Dedifferentiated amniotic fluid mesenchymal stem cell (primary cell): Measurements from ENCODE around the gene MAGEA8.
"Not testable (repeated sequence)": the region's sequence is repeated elsewhere in the genome, so short reads cannot be mapped to it uniquely, and the experiment has no call there.

ENCODE experiments used
- DNase-seq: peaks from one replicate; pipeline ENCODE4 v3.0.0-alpha.2; 2016; ENCODE audit errors: extremely low spot score

The MAGEA8 gene

DNA sequence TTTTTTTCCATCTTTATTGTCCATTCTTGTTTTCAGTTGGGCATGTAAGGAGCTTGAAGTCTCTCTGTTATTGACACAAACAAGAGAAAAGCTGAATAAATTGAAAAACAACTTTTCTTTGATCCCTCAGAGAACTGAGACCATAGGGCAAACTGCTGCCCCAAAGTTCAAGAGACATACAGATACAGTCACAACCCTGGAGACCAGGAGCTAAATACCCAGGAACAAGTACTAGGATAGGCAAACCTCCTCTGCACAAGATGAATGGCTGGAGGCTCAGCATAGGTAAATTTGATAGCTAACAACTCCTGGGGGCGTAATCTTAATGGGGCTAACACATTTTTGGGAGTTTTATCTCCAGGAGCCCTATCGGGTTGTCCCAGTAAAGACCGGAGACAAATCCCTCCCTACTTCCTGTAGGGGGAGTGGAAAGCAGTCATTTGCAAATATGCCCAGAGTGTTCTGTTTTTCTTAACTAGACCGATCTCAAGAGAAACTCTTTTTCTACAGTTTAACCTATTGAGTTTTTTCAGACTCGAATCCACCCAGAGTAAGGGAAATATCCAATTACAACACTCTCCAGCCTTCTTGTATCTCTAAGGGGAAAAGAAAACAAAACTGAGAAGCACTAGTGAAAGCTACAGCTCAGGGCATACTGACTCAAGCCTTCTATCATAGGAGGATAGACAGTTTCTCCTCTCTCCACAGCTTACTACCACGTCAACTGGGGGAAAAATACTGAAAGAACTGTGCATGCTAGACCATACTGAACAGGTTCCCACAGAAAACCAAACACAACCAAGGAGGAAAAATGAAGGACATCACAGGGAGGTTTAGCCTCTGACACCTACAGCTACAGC is 23.1 kb downstream of the MAGEA8 start:
- no peak for DNase-seq

DNA sequence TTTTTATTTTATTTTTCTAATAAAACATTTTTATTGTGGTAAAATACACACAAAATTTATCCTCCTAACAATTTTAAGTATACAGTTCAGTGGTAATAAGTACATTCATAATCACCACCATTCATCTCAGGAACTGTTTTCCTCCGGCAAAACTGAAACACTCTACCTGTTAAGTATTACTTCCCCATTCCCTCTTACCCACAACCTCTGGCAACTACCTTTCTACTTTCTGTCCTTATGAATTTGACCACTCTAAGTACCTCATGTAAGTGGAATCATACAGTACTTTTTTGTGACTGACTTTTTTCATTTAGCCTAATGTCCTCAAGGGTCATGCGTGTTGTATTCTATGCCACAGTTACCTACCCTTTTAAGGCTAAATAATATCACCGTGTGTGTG is 27.3 kb downstream of the MAGEA8 start:
- DNase-seq, result no peak

DNA sequence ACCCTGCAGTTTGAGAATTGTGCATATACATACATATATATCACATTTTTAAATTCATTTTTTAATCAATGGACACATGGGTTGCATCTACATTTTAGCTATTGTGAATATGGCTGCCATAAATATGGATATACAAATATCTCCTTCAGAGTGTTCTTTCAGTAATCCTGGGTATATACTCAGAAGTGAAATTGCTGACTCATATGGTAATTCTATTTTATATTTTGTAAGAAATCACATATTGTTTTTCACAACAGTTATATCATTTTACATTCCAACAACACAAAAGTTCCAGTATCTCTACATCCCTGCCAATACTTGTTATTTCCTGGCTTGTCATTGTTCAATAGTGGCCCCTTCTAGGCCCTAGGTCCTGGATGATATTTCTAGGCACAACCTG is 27.7 kb downstream of the MAGEA8 start:
- DNase-seq, result no peak

DNA sequence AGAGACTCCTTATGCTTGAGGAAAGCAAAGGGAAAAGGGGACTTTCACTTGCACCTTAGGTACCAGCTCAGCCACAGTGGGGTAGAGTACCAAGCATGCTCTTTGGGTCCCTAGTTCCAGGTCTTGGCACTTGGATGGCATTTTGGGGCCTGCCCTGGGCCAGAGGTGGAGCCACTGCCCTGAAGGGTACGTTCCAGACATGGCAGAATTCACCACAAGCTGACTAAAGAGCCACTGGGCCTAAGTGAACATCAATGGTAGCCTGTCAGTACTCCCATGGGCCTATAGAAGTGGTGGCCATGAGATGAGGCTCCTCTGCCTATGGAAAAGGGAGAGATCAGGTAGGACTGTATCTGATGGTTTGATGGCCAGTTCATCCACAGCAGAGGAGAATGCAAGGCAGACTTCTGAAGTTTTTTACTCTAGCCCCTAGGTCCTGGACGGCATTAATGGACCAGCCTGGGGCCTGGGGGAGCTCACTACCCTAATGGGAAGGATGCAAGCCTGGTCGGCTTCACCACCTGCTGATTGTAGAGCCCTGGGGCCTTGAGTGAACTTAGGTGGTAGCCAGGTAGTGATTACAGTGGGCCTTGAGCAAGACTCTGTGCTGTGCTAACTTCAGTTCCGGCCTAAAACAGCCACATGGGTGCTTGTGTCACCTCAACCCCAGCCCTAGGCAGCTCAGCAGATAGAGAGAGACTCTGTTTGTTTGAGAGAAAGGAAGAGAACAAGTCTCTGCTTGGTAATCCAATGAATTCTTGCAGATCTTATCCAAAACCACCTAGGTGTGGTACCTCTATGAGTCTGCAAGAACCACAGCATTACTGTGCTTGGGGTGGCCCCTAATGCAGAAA is 28.6 kb downstream of the MAGEA8 start:
- DNase-seq, result no peak

DNA sequence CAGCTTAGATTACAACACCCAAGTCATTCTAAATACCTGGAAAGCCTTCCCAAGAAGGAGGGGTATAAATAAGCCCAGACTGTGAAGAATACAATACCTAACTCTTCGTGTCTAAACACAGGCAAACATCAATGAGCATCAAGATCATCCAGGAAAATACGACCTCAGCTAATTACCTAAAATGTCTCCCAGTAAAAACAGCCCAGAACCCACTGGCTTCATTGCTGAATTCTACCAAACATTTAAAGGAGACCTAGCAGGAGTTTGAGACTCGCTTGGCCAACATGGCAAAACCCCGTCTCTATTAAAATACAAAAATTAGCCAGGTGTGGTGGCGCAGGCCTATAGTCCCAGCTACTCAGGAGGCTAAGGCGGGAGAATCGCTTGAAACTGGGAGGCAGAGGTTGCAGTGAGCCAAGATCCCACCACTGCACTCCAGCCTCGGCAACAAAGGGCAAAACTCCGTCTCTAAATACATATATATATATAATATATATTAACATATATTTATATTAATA is 29.3 kb downstream of the MAGEA8 start:
- DNase-seq, result no peak

DNA sequence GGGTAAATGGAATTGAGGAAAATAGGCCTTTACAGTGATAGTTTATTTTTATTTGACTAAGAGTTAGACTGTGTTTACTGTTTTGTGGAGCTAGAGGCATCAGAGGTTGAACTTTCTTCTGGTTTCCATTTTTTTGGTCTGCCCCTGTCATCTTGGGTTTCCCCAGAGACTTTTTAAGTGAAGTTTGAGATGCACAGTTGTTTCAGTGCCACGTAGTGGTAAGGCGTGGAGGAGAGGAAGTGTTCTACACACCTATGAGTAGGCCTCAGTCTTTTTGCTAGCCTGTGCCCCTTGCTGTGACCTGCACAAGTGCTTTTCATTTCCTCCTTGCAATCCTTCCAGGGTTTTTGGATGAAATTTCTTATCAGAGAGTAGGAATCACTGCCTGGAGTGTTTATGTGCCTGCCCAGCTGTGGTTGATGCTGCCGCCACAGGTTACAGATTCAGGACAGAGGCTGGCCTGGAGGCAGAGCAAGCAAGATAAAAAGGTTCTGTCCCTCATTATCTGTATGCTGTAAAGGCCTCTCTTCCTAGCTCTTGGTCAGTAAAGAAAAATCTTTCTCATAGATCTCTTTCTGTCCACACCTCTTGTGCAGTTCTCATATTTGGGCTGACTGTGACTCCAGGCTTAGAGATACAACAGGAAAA is 35.9 kb downstream of the MAGEA8 start:
- no peak for DNase-seq

DNA sequence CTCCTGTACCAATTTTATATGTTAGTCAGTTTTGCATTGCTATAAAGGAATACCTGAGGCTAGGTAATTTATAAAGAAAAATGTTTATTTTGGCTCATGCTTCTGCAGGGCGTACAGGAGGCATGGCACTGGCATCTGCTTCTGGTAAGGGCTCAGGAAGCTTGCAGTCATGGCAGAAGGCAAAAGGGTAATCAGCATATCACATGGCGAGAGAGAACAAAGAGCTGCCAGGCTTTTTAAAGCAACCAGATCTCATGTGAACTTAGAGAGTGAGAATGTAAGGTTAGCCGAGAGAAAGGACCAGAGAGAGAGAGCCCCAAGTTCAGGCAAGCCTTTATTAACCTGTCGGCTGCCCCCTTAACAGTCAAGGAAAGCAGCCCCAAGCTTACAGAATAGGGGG is 42.9 kb downstream of the MAGEA8 start:
- DNase-seq, result not testable (repeated sequence)

DNA sequence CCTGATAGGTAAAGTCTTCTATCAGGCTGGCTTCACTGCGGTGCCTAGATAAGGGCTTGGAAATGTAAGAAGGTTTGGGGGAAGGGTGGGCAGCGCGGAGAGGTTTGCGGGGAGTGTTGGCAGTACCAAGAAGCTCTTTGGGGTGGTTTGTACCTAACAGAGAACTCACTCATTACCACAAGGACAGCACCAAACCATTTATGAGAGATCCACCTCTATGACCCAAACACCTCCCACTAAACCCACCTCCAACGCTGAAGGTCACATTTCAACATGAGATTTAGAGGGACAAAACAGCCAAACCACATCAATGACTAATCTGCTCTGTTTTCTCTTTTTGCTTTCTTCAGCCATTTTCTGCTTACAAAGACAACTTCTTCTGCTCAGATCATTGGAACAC is 43.5 kb downstream of the MAGEA8 start:
- not testable (repeated sequence) for DNase-seq

DNA sequence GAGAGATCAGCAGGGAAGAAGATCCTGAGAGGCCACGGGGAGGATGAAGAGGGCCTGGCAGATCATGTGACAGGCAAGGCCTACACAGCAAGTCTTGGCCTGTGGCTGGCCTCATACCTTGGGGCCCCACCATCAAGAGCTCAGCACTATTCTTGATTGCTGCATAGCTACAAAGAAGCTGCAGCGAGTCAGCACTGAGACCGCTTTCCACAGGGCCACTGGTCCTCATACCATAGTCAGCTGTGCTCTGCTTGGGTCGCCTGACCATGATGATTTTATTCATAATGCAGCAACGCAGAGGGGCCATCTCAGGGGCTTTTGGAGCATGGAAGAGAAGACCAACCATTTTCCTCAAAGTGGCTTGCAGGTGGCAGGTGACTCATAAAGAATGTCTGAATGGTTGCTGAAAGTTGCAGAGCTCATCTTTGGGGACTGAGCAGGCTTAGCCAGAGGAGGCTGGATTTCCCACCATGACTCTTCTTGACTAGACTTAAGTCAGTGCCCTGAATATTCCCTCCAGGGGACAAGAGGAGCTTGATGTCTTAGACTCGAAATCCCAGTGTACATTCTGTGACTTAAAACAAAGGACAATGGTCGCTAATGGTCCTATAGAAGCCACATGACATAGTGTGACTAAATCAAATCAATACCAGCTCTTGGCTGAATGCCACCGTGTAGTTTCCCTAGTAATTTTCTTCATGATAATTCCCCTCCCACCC is 46.4 kb downstream of the MAGEA8 start:
- not testable (repeated sequence) for DNase-seq

DNA sequence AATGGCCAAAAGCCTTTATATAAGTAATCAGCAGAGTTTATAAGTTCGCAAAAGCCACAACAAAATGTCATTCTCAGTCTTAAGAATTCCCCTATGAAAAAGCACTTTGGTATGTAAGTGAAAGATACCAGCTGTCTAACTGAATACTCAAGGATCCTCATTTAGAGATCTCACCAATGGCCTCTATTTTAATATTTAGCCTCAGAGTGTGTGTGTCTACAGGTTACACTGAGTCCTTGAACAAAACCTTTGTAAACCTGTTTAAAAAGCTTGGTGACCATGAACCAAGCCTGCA is 46.9 kb downstream of the MAGEA8 start:
- DNase-seq, result not testable (repeated sequence)

DNA sequence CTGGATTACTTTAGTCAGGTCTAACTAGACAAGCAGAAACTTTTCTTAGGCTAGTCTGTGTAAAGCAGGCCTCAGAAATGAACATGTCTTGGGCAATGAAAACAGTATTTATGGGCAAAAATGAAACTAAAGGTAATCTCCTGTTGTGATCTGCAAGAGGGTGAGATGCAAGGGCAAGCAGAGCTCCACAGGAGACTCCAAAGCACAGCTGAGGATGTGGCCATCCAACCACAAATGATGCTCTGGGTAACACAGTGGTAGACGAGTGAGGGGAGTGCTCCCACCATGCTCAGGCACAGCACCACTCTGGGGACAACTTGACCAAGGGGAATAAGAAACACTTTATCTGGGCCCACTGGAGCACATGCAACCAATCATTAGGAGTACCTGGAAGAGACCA is 47.7 kb downstream of the MAGEA8 start:
- not testable (repeated sequence) for DNase-seq

DNA sequence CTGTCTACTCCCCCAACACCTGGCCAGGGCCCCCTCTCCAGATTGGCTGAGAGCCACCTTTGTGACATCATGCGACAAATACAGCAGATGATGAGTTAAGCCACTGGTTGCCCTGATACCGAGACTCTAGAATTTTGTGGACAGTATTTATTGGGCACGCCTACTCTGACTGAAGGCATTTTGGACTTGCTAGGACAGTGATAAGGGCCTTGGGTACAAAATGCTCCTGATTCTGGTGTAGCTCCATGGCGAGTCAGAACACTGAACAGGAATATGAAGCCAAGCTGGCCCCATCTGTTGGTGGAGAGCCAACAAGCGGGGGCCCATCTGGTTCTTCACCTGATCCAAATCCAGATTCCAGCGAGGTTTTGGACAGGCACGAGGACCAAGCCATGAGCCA is 48.4 kb downstream of the MAGEA8 start, which contains the start of gene HSFX4:
TSS of gene HSFX4 (plus strand) at position 174 of the 400 bp plus-strand sequence. CDS start at position 246, 72 bp downstream.
- not testable (repeated sequence) for DNase-seq

DNA sequence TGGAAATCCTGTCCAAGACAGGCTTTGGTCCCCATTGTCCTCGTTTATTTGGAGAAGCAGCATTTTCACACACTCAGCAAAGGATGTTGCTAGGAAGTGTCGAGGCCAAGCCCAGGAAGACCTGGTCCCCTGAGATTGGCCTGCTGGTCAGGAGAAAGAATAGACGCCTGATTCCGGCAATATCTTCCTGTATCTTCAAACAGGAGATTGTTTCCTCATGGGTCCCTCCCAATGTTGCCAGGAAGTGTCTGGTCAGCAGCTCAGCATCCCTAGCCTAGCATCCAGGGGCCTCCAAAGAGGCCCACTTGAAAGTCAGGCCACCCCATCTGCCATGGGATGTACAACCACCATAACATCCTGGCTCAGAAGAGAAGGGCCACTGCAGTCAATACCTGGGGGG is 50.4 kb downstream of the MAGEA8 start:
- DNase-seq, result not testable (repeated sequence)

DNA sequence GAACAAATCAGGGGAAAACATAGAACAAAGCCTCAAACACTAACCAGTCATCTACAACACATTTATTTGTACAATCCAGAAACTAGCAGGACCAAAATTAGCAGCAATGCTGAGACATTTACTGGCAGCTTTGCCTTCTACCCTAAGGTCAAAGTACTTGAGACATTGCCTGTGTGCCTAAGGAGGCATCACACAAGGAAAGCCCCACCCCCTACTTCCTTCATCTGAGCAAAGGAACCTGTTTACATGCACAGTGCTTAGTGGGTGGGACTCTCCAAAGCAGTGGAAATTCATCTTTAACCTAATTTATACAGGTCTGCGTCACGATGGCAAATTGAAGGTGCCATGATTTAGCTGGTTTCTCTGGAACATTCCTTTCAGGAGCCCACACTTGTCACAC is 51.2 kb downstream of the MAGEA8 start:
- DNase-seq, result not testable (repeated sequence)

DNA sequence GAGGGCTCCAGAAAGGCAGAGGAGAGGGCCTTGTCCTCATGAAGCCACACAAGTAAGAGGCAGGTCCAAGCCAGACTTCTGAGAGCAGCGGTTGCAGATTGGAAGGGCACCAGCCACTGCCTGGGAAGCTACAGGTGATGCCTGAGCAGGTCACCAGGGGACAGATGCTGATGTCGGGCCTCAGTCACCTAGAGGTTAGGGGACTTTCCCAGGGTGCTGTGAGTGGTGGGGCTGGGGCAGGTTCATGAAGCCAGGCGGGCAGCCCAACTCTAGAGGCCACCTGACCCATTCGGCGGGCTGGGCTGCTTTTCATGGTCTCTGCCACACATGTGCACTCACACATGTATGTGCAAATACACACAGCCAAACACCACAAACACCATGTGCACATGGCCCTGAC is 52.0 kb downstream of the MAGEA8 start:
- DNase-seq, result not testable (repeated sequence)

DNA sequence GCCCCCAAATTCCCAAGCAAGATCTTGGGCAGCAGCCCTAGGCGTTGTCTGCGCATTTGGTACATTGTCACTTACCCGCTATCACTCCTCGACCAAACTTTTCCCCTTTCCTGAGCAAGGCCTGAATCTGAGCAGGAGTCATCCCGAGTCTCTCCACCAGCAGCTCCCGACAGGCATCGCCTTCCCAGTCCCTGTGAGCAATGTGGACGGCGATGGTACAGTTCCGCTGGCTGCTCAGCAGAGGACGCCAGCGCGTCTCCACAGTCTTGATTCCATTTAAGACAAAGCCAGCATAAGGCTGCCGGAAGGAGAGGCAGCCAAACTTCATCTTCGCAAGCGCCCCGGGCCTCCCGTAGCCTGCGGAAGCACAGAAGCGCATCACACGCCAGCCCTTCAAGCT is 52.6 kb downstream of the MAGEA8 start:
- not testable (repeated sequence) for DNase-seq
